Peyer's patch (tissue), 4 donors: ENCODE data around the gene PWP1. TPM values are rescaled to one million over a fixed set of nuclear protein-coding genes. Genes with fewer than 3 reads are reported as not detected.
"Not testable (repeated sequence)": the region's sequence is repeated elsewhere in the genome, so short reads cannot be mapped to it uniquely, and the experiment has no call there.

Source experiments
- DNase-seq, 3 donors: peaks; one replicate each; pipeline ENCODE4 v3.0.0-alpha.2; 2017 to 2019
- H3K27ac ChIP-seq, 4 donors: fragments of 200-600 bp; sonication (generic); one replicate each; pipeline ENCODE4 v1.5.1; 2016 to 2019
- H3K27me3 ChIP-seq, 2 donors: fragments of 200-600 bp; sonication (generic); one replicate each; pipeline ENCODE4 v1.5.1; 2019
- H3K36me3 ChIP-seq, 3 donors: fragments of 200-600 bp; sonication (generic); one replicate each; pipeline ENCODE4 v1.5.1; 2016 to 2019
- H3K4me1 ChIP-seq, 4 donors: fragments of 200-600 bp; sonication (generic); one replicate each; pipeline ENCODE4 v1.5.1; 2016 to 2019
- H3K4me3 ChIP-seq, 4 donors: fragments of 200-600 bp; sonication (generic); 1 replicate in 3 of 4; 2 replicates in 1 of 4; pipeline ENCODE4 v1.5.1; 2016 to 2019; ENCODE audit warnings: mild to moderate bottlenecking in 1 of 4
- H3K9me3 ChIP-seq, 4 donors: fragments of 200-600 bp; sonication (generic); one replicate each; pipeline ENCODE4 v1.5.1; 2016 to 2019; ENCODE audit warnings: mild to moderate bottlenecking in 1 of 4
- POLR2A ChIP-seq, 2 donors: fragments of 450-650 bp; IDR thresholded peaks; one replicate each; pipeline ENCODE4 v1.5.1; 2017; ENCODE audit warnings: antibody characterized with exemption in 2 of 2, mild to moderate bottlenecking in 2 of 2, moderate library complexity in 2 of 2
- total RNA-seq, 4 donors: library from RNA; depleted of rRNA; stranded (reverse); fragments of >200 nt; gene quantifications; one replicate each; pipeline ENCODE4 v1.1.0, GENCODE V29; 2016
- TF ChIP-seq, protein P1 (sequence below), 6 experiments: fragments of 450-650 bp in 4 of 6; fragments of 200-600 bp in 2 of 6; sonication (generic) in 1 of 6; IDR thresholded peaks; one replicate each; pipeline ENCODE4 v1.5.1; 2017 to 2019; ENCODE audit warnings: antibody characterized with exemption in 6 of 6, mild to moderate bottlenecking in 3 of 6, moderate library complexity in 1 of 6

The PWP1 gene
- total RNA-seq, 4 donors from 2014 or later = 21.7 to 178 (median 31.8) TPM

DNA sequence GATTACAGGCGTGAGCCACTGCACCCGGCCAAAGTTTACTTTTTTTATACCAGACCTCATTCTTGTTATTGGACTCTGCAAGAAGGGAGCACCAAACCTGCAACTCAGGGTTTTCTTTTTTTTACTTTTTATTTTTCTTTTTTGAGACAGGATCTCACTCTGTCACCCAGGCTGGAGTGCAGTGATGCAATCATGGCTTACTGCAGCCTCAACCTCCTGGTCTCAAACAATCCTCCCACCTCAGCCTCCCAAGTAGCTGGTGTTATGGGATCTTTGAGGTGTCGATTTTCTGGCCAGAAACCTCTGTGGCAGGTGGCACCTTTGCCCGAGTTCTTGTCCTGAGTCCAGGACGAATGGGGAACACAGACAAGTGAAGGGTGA lies 4.2 kb upstream of the PWP1 start:
- DNase-seq = no peak
- Histone ChIP-seq H3K27ac (no peak overlapping the region), H3K4me1 (peaks cover 0 to 4% (median under 1%) of the 10 kb centered on the region in 4 donors), H3K9me3 (no peaks in the 10 kb centered on the region), H3K27me3 (no peaks in the 10 kb centered on the region), H3K36me3 (no peaks in the 10 kb centered on the region), H3K4me3 (no peak overlapping the region)
- no peak for TF ChIP-seq POLR2A (IDR thresholded peaks at IDR 0.05)
- TF ChIP-seq, protein P1, sequence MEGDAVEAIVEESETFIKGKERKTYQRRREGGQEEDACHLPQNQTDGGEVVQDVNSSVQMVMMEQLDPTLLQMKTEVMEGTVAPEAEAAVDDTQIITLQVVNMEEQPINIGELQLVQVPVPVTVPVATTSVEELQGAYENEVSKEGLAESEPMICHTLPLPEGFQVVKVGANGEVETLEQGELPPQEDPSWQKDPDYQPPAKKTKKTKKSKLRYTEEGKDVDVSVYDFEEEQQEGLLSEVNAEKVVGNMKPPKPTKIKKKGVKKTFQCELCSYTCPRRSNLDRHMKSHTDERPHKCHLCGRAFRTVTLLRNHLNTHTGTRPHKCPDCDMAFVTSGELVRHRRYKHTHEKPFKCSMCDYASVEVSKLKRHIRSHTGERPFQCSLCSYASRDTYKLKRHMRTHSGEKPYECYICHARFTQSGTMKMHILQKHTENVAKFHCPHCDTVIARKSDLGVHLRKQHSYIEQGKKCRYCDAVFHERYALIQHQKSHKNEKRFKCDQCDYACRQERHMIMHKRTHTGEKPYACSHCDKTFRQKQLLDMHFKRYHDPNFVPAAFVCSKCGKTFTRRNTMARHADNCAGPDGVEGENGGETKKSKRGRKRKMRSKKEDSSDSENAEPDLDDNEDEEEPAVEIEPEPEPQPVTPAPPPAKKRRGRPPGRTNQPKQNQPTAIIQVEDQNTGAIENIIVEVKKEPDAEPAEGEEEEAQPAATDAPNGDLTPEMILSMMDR (IDR thresholded peaks at IDR 0.05) = no peak

DNA sequence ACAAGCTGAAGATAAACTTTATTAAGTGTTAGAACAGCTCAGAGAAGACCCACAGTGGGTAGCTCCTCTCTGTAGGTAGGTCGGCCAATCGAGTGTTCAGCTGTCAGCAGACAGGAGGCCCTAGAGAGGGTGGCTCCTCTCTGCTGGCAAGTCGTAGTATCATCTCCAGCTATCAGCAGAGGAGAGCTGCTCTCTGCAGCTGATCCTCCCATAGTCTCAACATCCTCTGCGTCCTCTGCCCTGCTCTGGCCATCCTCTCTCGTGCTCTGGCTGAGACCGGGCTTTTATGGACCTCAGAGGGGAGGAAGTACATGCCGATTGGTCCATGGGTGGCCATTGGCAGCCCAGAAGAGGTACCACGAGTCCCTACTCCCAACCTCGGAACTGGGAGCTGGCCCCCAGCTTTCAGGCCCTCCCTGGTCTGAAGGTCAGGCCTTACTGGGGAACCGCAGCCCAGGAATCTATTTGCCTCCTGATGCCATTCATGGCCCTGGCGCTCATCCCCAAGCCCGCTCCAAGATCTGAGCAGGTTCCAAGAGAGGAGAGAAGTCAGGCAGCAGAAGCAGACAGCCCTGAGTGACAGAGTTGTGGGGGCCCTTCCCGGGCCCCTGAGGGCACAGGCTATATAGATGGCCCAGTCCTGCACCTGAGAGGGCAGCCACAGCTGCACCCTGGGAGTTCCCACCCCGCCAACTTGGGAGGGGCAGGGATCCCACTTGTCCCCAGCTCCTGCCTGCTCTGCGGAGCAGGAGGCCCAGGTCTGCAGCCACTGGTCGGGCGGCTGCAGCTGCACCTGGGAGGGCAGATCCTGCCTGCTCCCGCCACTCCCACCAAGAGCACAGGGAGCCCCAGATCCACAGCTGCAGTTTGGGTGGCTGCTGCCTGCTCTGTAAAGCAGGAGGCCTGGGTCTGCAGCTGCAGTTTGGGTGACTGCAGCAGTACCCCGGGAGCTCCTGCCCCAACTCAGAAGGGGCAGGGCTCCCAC lies 3.5 kb upstream of the PWP1 start:
- Histone ChIP-seq H3K9me3 (no peaks in the 10 kb centered on the region), H3K4me3 (no peak overlapping the region), H3K27ac (no peak overlapping the region), H3K4me1 (peaks cover 0 to 11% (median 2%) of the 10 kb centered on the region in 4 donors), H3K27me3 (no peaks in the 10 kb centered on the region), H3K36me3 (no peaks in the 10 kb centered on the region)
- DNase-seq = no peak
- no peak for TF ChIP-seq POLR2A (IDR thresholded peaks at IDR 0.05)
- TF ChIP-seq, protein P1 (IDR thresholded peaks at IDR 0.05) = no peak

DNA sequence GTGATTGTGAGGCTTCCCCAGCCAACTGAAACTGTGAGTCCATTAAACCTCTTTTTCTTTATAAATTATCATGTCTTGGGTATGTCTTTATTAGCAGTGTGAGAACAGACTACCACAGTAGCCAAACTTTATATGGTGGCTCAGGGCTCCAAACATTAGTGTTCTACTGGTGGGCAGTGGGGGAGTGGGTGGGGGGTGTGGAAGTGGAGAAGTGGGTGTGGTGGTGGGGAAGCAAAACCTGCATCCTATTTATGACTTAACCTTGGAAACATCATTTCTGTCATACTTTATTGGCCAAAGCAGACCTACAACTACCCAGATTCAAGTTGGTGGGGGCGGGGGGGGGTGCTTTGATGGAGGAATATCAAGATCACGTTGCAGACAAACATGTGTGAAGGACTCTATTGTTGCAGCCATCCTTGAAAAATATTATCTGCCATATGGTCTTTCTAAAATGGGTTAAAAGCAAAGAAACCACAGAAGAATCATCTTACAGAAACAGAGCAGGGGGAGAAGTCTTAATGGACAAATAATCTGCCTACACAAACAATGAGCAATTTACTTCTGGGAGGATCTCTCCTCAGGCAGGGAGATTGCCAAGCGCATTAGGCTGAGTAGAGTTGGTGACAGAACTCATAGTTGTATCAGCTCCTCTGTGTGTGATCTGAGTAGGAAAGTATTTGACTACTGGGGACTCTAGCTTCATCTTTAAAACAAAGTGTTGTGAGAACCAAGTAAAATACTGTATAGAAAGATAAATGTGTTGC lies 1.4 kb upstream of the PWP1 start:
- TF ChIP-seq POLR2A (IDR thresholded peaks at IDR 0.05) = no peak
- TF ChIP-seq, protein P1 (IDR thresholded peaks at IDR 0.05) = no peak
- H3K27me3 ChIP-seq = no peaks in the 10 kb centered on the region
- peaks cover 0 to 15% (median 2%) of the 10 kb centered on the region in 4 donors for H3K4me1 ChIP-seq
- no peak overlapping the region for H3K4me3 ChIP-seq
- DNase-seq = no peak
- no peaks in the 10 kb centered on the region for H3K9me3 ChIP-seq
- no peak overlapping the region for H3K27ac ChIP-seq
- H3K36me3 ChIP-seq = peaks cover 0 to 10% (median 0%) of the 10 kb centered on the region in 3 donors

DNA sequence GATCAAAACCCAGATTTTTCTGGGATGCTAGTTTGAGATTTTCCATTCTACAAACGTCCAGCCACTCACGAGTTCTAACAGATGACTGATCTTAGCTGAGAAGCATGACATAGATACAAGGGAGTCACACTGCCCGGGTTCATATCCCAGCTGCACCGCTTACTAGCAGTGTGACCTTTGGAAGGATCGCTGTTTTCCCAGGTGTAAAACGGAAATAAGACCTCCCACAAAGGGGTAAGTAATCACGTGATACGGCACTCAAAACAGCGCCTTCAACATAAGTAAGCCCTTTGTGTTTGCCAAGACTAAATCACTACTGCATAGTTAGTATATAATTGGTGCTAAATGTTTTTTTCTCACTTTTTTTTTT lies 624 bp upstream of the PWP1 start:
- Histone ChIP-seq H3K9me3 (no peaks in the 10 kb centered on the region), H3K4me3 (peak overlapping the region; percentile 55 to 78 (median 74)), H3K36me3 (peaks cover 0 to 17% (median 0%) of the 10 kb centered on the region in 3 donors), H3K4me1 (peaks cover 0 to 15% (median 2%) of the 10 kb centered on the region in 4 donors), H3K27ac (peak overlapping the region in 3 of 4 donors; percentile 79 to 87 (median 84)), H3K27me3 (no peaks in the 10 kb centered on the region)
- no peak for DNase-seq
- TF ChIP-seq POLR2A (IDR thresholded peaks at IDR 0.05) = no peak
- TF ChIP-seq, protein P1 (IDR thresholded peaks at IDR 0.05) = no peak

DNA sequence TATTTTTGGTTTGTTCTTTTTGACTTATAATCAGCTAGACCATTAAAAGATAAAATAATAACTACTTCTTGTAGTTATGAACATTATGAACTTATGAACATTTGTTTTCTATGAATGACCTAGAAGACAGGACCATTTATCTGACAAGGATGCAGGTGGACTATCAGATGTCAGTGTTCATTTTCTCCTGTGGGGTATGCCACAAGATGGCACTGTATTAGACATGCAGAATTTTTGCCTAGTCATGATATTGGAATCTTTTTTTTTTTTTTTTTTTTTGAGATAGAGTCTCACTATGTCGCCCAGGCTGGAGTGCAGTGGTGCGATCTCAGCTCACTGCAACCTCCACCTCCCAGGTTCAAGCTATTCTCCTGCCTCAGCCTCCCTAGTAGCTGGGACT lies 10.2 kb downstream of the PWP1 start:
- DNase-seq, H3K27ac ChIP-seq, H3K4me3 ChIP-seq, H3K9me3 ChIP-seq, H3K4me1 ChIP-seq, H3K27me3 ChIP-seq: not testable (repeated sequence)
- peaks cover 0 to 89% (median 0%) of the 10 kb centered on the region in 3 donors for H3K36me3 ChIP-seq
- TF ChIP-seq, protein P1 (IDR thresholded peaks at IDR 0.05) = peak in 2 of 6 experiments; percentile 9 to 24
